GM18868 (cell line): Measurements from ENCODE around the gene PPEF1.

Experiments used
- ATAC-seq: cut with Tn5 transposase; IDR thresholded peaks from one replicate; pipeline ENCODE4 v1.9.1; 2021; ENCODE audit warnings: mild to moderate bottlenecking, moderate library complexity; ENCODE audit not compliant: unreplicated experiment

The PPEF1 gene, protein sequence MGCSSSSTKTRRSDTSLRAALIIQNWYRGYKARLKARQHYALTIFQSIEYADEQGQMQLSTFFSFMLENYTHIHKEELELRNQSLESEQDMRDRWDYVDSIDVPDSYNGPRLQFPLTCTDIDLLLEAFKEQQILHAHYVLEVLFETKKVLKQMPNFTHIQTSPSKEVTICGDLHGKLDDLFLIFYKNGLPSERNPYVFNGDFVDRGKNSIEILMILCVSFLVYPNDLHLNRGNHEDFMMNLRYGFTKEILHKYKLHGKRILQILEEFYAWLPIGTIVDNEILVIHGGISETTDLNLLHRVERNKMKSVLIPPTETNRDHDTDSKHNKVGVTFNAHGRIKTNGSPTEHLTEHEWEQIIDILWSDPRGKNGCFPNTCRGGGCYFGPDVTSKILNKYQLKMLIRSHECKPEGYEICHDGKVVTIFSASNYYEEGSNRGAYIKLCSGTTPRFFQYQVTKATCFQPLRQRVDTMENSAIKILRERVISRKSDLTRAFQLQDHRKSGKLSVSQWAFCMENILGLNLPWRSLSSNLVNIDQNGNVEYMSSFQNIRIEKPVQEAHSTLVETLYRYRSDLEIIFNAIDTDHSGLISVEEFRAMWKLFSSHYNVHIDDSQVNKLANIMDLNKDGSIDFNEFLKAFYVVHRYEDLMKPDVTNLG

DNA sequence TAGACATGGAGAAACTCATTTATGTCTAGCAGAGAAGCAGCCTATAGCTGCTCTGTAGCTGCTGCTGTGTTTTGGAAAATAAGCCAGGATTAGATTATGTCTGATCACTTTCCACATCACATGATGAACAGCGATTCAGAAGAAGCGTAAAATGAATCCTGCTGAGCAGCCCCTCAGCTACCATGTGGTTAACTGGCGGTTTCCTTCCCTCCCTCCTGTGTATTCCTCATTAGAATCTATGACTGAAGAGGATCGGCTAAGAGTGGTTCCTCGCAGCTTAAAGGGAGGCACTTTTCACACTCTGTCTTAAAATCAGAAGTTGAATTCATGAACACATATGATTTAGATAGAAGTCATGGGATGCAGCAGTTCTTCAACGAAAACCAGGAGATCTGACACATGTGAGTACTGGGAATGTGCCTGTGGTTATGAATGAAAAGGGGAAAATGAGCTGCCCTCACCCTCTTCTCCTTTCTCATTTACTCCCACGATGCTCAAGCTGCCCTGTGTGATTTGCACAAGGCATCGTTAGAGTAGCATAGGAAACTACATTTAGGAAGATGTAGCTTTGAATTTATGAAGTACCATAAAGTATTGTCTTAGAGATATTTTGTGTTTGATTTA, at the start of gene PPEF1:
Gene PPEF1, plus strand, starts transcription at position 220 of the 624 bp plus-strand sequence. Its CDS starts 136 bp downstream, at position 356.
- ATAC-seq = no peak

DNA sequence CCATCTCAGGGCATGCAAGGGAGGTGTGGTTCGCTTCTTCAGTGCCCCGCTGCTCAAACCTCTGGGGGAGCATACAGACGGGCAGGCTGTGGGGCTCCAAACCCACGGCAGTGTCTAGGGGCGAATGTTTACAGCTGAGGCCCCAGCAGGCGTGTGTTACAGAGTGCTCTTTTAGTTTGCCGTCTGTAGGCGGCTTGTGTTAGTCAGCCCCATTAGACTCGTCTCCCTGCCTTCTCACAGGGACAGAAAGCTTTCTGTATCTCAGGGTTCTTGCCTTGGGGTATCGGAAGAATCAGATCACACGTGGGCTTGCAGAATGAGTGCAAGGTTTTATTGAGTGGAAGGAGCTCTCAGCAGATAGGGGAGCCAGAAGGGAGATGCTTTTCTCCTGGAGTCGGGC, 46.2 kb upstream of the PPEF1 start:
- no peak for ATAC-seq

DNA sequence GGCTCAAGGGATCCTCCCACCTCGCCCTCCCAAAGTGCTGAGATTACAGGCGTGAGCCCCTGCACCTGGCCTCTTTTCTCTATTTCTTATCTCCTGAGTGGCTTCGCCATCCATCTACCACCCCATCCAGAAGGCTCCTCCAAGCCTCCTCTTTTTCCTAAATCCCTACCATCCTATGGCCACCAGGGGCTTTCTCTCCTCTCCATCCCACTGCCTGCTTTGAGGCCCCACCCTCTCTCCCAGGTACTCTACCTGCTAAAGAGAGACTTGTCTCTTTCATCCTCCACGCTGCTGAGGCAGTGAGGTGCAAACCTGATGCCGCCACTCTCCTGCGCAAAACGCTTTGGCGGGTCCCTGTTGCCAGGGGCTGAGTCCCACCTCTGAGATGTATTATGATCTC, 42.5 kb upstream of the PPEF1 start:
- ATAC-seq = no peak

DNA sequence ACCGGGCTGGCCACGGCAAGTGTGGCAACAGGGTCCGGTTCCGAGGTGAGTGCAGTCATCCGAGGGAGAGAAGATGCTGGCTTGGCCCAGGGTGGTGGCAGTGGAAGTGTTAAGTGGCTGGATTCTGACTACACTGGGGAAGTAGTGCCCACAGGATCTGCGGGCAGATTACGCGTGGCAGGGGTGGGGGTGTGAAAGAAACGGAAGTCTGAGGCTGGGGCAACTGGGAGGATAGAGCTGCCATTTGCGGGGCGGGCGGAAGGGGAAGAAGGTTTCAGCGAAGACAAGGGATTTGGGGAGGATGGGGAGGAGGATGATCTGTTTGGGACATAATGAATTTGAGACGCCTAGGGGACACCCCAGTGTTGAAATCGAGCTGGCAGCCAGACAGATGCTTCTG, 40.8 kb upstream of the PPEF1 start:
- ATAC-seq = no peak

DNA sequence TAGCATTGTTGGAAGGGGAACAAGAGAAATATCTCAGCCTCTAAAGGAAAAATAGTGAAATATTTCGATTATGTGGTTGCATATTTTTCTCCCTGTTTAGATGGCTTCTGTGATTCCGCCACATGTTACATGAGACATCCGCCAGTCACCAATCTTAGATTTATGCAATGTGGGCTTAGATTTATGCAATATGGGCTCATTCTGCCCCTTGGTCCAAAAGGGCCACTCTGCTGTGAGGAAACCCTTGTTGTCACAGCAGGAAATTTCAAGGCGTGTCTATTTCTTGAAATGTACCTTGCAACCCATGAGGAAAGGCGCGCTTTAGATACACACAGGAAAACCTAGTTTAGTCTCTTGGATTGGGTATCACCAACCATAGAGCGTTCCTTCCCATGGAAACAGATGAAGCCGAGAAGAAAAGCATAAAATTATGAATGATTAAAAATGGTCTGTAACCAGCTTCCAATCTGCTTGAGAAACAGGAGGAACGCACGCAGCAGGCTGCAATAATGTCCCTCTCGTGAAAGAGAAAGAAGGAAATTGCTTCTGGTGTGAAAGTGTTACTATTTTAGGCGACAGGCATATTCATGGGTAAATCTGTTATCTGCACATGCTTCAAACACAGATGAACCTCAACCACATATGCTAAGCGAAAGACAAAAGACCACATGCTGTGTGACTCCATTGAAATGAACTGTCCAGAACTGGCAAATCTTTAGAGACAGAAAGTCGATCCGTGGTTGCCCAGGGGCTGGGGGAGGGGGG, 39.2 kb upstream of the PPEF1 start:
- ATAC-seq = no peak

DNA sequence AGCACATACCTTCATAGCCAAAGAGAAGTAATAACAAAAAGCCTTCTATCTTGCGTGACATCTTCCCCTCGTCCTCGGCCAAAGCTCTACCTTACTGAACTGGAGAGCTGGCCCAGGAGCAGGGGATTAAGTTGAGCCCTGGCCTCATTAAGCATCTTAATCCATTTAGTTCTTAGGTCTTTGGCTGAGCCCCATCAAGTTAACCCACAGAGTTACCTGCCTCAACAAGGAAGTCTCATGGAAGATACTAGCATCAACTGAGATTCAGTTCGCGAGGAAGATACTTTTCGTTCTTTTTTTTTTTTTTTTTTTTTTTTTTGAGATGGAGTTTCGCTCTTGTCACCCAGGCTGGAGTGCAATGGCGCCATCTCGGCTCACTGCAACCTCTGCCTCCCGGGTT, 35.4 kb upstream of the PPEF1 start, which contains the start of gene RS1:
Gene RS1, minus strand, starts transcription at position 101 of the 400 bp plus-strand sequence. Its CDS starts 40 bp downstream, at position 61.
- no peak for ATAC-seq

DNA sequence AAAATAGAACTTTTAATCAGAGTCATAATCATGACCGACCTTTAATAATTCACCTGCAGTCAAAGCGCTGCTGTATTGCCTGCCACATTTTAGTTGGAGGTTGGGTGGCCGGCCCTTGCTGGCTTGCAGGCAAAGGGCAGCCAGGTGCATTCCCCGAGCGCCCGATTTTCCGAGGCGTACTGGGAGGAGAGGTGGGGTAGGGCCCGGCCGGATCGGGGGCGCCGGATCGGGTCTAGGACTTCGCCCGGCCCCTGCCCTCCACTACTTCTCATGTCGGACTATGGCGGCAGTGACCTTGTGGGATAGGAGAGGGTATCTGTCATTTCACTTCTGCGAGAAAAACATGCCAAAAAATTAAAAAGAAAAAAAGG, 33.0 kb upstream of the PPEF1 start:
- ATAC-seq = peak; percentile 32

DNA sequence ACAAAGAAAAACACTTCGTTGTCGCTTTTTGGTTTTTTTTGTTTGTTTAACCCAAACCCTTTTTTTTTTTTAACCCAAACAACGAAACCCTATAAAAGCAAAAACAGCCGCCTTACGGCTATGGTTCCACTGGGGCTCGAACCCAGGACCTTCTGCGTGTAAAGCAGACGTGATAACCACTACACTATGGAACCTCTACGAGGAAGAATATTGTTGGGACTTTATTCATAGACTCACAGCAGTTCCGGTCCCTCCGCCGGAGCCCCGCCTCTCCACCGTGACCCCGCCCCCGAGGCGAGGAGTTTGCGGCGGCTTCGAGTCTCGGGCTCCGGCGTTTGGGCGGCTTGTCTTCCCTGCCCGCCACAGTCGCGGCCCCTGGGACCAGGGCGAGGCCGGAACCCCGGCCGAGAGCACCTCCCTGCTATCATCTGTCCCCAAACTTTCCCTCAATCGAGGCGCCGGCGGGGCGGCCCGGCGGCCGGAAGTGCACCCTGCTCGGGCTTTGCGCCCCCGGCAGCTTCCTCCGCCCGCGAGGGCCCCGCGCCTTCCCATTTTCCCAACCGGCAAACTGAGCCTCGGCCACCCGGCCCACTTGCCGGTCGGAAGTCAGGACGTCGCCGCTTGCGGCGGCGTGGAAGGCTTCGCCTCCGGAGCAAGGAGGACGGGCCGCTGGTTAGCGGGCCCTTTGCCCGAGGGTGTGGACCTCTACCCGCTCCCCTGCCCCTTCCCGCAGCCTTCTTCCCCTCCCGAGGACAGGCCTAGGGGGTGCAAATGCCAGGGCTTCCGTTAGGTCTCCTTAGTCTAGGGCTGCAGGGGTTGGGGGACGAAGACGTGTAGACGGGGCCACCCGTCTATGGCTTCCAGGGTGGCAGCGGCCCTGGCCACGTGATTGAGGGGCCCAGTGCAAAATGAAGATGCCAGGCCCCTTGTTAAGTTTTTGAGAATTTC, 32.4 kb upstream of the PPEF1 start:
- ATAC-seq = peak; percentile 74

DNA sequence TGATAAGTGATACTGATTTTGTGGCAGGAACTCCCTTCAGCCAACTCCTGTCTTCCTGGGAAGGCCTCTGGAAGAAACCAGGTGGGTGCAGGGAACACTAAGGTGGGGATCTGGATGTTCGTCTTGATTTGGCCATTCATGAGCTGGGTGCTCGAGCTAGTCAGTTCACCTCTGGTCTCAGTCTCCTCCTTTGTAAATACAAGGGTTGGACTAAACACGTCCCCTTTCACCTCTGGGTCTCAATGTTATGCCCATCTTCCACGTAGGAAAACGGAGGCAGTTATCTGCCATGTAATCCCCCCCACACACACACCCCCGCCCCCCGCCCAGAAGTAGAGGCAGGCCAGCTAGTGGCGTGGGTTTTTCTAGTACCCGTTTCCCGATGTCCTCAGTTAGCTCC, 31.4 kb upstream of the PPEF1 start:
- no peak for ATAC-seq

DNA sequence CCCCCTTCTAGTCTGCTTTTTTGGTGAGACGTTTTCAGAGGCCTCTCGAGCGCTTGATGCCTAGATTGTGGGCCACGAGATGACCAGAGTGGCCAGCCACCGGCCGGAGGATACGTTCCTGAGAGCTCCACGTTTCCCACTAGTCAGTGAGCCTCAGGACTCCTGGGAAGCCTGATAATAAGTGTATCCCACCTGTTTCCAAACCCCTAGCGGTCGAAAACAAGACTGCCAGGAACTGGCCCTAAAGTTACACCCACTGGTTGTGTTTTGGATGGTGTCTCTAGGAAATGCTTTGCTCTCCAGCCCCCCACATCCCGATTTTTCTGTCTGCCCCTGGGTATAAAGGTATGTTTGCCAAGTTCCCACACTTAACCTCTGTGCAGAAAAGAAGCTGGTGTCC, 31.0 kb upstream of the PPEF1 start:
- ATAC-seq = no peak

DNA sequence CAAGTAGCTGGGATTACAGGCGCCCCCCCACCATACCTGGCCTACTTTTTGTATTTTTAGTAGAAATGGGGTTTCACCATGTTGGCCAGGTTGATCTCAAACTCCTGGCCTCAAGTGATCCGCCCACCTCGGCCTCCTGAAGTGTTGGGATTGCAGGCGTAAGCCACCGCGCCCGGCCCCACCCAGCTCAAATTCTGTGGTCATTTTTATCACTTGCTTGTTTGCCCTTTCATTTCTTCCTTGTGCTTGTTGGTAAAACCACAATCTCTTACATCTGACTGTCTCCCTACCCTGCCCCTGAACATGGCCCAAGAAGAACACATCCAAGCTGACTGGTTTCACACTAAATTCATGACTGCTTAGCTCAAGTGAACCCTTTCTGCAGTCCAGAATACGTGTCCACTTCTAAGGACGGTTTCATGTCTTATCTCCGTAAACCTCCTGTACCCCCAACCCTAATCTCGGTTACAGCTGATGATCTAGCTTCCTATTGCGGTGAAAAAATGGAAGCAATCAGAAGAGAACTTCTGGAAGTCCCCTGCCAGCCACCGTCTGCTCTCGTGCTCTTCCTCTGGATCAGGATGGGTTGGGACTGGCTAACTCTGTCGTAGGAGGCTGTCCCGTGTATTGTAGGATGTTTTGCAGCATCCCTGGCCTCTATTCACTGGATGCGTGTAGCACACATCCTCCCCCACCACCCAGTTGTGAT, 30.1 kb upstream of the PPEF1 start:
- no peak for ATAC-seq

DNA sequence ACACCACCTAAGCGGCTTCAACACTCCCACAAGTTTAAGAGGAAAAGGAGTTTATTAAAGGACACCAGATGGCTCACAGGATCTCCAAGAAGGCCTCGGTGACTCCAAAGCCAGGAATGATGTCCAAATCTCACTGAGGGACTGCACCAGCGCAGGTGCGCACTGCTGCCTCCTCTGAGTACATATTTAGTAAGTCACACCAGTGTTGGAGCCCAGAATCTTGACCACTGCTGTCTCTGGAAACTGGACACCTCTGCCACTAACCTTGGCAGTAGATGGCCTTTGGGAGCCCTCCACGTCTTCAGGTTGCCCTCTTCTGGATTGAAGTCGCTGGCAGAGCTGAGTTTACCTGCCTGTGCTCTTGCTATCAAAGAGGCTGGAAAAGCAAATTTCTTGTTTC, 25.4 kb upstream of the PPEF1 start:
- no peak for ATAC-seq

DNA sequence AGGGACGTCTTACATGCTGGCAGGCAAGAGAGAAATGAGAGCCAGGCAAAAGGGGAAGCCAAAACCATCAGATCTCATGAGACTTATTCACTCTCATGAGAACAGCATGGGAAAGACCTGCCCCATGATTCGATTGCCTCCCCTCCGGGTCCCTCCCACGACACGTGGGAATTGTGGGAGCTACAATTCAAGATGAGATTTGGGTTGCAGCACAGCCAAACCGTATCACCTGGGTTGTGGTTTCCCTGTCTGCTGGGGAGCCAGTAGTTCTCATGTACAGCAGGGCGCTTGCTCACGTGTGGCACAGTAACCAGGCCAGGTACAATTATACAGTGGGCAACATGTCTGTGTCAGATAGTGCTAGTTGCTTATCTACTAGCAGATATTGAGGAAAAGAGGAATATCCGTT, 24.5 kb upstream of the PPEF1 start:
- no peak for ATAC-seq

DNA sequence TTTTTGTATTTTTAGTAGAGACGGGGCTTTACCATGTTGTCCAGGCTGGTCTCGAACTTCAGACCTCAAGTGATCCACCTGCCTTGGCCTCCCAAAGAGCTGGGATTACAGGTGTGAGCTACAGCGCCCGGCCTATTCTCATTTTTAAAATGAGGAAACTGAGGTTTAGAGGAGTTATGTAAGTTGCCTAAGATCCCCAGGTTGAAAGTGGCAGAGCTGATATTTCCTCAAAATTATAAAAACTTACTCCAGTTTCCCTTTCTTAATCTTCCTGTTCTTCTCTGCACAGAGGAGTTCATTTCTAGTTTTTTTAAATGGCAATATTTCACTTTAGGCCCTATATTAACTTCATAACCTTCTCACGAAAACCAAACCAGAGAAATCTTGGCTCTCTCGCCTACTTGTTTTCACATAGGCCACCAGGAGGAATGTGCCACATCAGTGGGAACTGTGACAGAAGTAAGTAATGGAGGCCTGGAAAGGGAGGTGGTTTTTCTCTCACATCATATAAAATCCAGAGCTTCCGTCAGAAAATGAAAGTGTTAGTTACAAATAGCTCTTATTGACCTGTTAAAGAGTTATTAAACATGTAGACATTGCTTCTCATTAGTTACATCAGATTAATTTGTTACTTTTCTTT, 19.5 kb upstream of the PPEF1 start:
- ATAC-seq = no peak

DNA sequence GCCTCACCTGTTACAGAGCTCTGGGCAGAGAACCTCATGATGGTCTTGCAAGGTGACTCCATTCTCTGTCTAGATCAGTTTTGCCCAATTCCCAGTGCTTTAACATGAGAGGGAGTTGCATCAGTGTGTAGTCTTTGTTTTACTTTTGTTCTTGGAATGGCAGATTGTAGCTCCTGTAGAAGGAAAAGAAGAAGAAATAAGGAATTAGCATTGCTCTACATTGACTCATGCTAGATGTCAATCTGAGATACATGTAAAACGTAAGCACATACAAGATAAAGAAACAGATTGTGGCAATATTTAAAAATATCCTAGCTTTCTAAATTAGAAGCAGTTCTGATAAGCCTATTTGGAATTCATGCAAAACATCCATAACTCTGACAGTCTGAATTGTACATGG, 16.0 kb upstream of the PPEF1 start:
- no peak for ATAC-seq

DNA sequence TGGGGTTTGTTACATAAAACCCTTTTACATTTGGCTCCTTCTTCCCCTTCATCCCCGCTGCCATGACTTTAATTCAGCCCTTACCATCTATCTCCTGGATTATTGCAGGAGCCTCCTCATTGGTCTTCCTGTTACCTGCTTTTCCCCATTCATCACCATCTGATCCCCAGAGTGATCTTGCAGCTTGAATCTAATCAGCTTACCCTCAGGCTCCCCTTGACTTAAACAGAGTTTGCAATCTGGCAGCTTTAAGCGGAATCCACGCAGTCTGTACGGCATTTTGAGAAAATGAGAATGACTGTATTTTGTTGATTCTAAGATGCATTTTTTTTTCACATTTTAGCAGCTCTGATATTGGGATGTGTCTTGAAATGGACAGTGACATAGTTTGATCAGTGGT, 14.9 kb upstream of the PPEF1 start:
- ATAC-seq = no peak

DNA sequence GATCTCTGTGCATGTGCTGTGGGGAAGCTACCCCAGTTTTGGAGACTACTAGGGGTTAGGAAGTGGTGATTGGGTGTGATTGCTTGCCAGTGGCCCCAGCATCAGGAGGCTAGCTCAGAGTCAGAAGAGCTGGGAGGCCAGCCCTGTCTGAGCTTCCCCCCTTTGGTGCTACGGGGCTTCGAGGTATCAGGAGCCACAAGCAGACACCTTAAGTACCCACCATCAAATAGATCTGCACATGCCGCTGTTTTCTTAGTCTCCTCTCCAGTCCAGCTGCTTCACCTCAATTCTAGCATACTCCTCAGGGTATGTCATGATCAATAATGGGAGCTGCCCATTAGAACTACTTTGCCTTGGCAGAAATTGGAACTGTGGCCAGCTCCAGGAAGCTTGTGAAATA, 10.8 kb upstream of the PPEF1 start:
- ATAC-seq = no peak

DNA sequence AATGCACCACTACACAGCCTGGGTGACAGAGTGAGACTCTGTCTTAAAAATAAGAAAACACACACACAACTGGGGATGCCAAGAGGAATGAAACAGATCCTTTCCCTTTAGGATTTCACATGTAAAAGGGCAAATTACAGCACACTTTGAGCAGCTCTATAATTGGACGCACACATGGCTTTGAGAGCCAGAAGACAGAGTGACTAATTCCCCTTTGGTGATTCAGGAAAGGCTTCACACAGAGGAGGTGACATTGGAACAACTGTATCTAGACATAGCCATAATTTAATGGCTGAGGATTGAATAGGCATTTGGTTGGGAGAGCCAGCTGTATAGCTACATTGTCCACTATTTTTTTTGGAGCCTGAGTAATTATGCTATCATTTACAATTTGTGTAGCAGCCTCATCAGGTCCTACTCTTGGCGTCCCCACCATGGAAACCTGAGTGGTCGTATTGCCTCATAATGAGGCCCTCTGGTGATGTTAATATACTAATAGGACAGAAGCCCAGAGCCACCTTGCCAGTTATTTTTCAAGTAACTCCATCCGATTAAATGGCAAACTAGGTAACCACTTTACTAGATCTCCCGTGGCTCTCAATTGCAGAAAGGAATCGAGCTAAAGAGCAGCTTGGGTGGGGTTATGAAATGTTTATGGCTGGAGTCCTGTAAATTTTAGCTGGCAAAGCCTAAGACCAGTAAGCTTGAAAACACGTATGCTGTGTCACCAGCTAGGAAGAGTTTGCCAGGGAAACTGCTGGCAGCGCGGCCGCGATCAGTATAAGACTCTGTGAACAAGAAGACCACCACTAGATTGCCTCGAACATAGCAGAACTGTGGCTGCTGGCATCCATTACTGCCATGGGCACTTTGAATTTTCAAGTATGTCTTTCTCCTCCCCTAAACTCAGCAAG, 8.5 kb upstream of the PPEF1 start:
- no peak for ATAC-seq
